ENCODE results near the gene NDOR1. TPM values are rescaled to one million over a fixed set of nuclear protein-coding genes. Genes with fewer than 3 reads are reported as not detected.

NDOR1 gene
- polyA plus RNA-seq, 1 experiment = 7.1 TPM

- TF ChIP-seq CTCF (IDR thresholded peaks at IDR 0.05; ENCODE audit: insufficient read depth, low read depth, low read length) = no peak
- CTCF ChIA-PET = interaction anchor here (0.7 to 4.2 kb wide), 9 partner anchors 9 to 182 kb away, joined by 3 to 37 read pairs (median 11); partner anchors contain the start of genes NPDC1 and TUBB4B
- no peak for DNase-seq (ENCODE audit: low read depth)
- Histone ChIP-seq H3K27me3 (ENCODE audit: control insufficient read depth, insufficient read depth, low read length) (no peaks in the 10 kb centered on the region), H3K36me3 (ENCODE audit: control insufficient read depth, insufficient read depth, low read length) (no peaks in the 10 kb centered on the region; the same call in 1 of the 2 replicates), H3K4me3 (ENCODE audit: low read depth, low read length) (no peak overlapping the region)
- POLR2A ChIA-PET = no interaction called here
Measured at GRCh38 chr9:137228506-137228967, 23.0 kb downstream of the NDOR1 start.

GRCh38 chr9:137228968-137229896 is 23.7 kb downstream of the NDOR1 start:
- DNase-seq (ENCODE audit: low read depth) = no peak
- no peaks in the 10 kb centered on the region for H3K27me3 ChIP-seq (ENCODE audit: control insufficient read depth, insufficient read depth, low read length)
- H3K36me3 ChIP-seq (ENCODE audit: control insufficient read depth, insufficient read depth, low read length) = no peaks in the 10 kb centered on the region; the same call in 1 of the 2 replicates
- ChIA-PET CTCF (interaction anchor here (1.2 to 4.2 kb wide), 4 partner anchors 20 to 180 kb away, joined by 4 to 37 read pairs (median 8); no protein-coding TSS in a partner anchor), POLR2A (no interaction called here)
- TF ChIP-seq CTCF (IDR thresholded peaks at IDR 0.05; ENCODE audit: insufficient read depth, low read depth, low read length) = no peak
- H3K4me3 ChIP-seq (ENCODE audit: low read depth, low read length) = no peak overlapping the region

DNA sequence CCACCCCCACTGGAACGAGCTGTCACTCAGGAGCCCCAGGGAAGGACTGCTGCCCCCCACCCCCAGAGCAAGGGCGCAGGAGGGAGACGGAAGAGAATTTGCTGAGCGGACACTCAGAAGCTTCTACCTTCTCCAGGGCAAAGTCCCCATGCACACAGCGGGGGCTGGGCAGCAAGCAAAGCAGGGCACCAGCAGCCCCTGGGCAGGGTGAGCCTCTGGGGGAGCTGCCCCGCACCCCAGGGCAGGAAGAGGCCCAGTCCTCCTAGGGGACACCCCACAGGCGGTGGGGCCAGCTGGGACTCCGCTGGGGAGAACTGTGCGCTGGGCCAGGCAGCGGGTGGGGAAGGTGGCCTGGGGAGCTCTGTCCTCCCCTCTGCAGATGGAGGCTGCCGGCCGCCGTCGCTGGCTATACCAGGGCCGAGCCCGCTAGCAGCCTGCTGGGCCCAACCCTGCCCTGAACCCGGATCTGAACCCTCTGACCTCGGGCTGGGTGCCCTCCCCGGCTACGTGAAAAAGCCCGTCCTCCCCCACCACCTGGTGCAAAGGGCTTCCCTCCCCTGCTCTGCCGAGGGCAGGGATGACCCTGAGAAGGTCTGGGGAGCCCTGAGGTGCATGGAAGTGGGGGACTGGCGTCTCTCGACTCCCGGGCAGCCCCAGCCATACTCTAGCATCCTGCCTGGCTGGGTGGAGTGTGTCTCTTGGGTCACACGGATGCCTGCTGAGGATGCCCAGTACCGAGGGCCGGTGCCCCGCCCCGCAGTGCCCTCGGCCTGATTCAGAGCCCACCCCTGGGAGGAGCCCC is 24.6 kb downstream of the NDOR1 start:
- no peak for DNase-seq (ENCODE audit: low read depth)
- no peaks in the 10 kb centered on the region; the same call in 1 of the 2 replicates for H3K36me3 ChIP-seq (ENCODE audit: control insufficient read depth, insufficient read depth, low read length)
- no peaks in the 10 kb centered on the region for H3K27me3 ChIP-seq (ENCODE audit: control insufficient read depth, insufficient read depth, low read length)
- H3K4me3 ChIP-seq (ENCODE audit: low read depth, low read length) = no peak overlapping the region
- ChIA-PET CTCF (interaction anchor here (1.3 to 4.2 kb wide), 2 partner anchors 13 to 112 kb away, joined by 3 to 37 read pairs; no protein-coding TSS in a partner anchor), POLR2A (no interaction called here)
- TF ChIP-seq CTCF (IDR thresholded peaks at IDR 0.05; ENCODE audit: insufficient read depth, low read depth, low read length) = no peak

GRCh38 chr9:137230705-137231371 is 25.3 kb downstream of the NDOR1 start, which contains the start of gene SLC34A3:
Gene SLC34A3, plus strand, starts transcription at chr9:137230901. Its CDS starts 802 bp downstream, at chr9:137231703.
- ChIA-PET POLR2A (no interaction called here), CTCF (interaction anchor here (1.3 kb wide), 1 partner anchor 14 kb away, joined by 3 read pairs; no protein-coding TSS in a partner anchor)
- H3K27me3 ChIP-seq (ENCODE audit: control insufficient read depth, insufficient read depth, low read length) = no peaks in the 10 kb centered on the region
- TF ChIP-seq CTCF (IDR thresholded peaks at IDR 0.05; ENCODE audit: insufficient read depth, low read depth, low read length) = no peak
- no peaks in the 10 kb centered on the region for H3K36me3 ChIP-seq (ENCODE audit: control insufficient read depth, insufficient read depth, low read length)
- H3K4me3 ChIP-seq (ENCODE audit: low read depth, low read length) = no peak within 1 kb of the TSS
- no peak for DNase-seq (ENCODE audit: low read depth)
